A549 (cell line): ENCODE results near the gene HLA-DMB. TPM values are rescaled to one million over a fixed set of nuclear protein-coding genes. Genes with fewer than 3 reads are reported as not detected.
A peak's percentile ranks its signal among the peaks of the same experiment; 100 is the strongest.

Experiments
- ATAC-seq, 2 experiments: fragments of 200-7000 bp in 1 of 2; fragments of >200 bp in 1 of 2; cut with Nextera tagmentation in 1 of 2; cut with Tn5 transposase in 1 of 2; 3 replicates each; pipeline versions ENCODE4 v1.8.0 to v1.9.1; 2018 to 2020; ENCODE audit warnings: mild to moderate bottlenecking in 1 of 2, moderate library complexity in 1 of 2
- CTCF ChIA-PET: fragments of 300-600 bp; sonication (Branson Sonifier 250); formaldehyde crosslinking; extraction: SDS; loops from one replicate; lab custom pipeline; 2021; ENCODE audit warnings: antibody characterized with exemption, inconsistent platforms; lab: Yijun Ruan, JAX
- POLR2A ChIA-PET: fragments of 350-600 bp; formaldehyde crosslinking; extraction: SDS; loops from one replicate; lab custom pipeline; 2021; ENCODE audit warnings: antibody characterized with exemption, inconsistent platforms; lab: Yijun Ruan, JAX
- DNase-seq, 2 experiments: peaks; one replicate each; pipeline versions ENCODE4 v3.0.0 to v3.0.0-alpha.2; 2011 to 2016; ENCODE audit warnings: low read depth in 1 of 2, low spot score in 1 of 2
- FAIRE-seq: peaks from 2 replicates; lab custom pipeline; 2011; peaks lifted over from hg19 to GRCh38; lab: Jason Lieb, UNC
- H3K27ac ChIP-seq, 2 experiments: fragments of >200 bp; sonication (Bioruptor Twin); formaldehyde crosslinking; 3 replicates each; pipeline ENCODE4 v1.5.1; 2016 to 2017
- H3K4me1 ChIP-seq: fragments of >200 bp; sonication (Bioruptor Twin); formaldehyde crosslinking; 3 replicates; pipeline ENCODE4 v1.6.1; 2016
- H3K4me2 ChIP-seq: fragments of >200 bp; sonication (Bioruptor Twin); formaldehyde crosslinking; 3 replicates; pipeline ENCODE4 v1.6.1; 2016
- H3K4me3 ChIP-seq: fragments of >200 bp; sonication (Bioruptor Twin); formaldehyde crosslinking; 3 replicates; pipeline ENCODE4 v1.5.1; 2016
- H3K9me3 ChIP-seq: fragments of >200 bp; sonication (Bioruptor Twin); formaldehyde crosslinking; 3 replicates; pipeline ENCODE4 v1.6.1; 2016
- CEBPB ChIP-seq, 2 experiments: fragments of >200 bp in 1 of 2; sonication (Bioruptor Twin) in 1 of 2; formaldehyde crosslinking in 1 of 2; IDR thresholded peaks; 2 replicates each; pipeline ENCODE4 v1.6.1; 2012 to 2016
- CTCF ChIP-seq: fragments of >200 bp; sonication (Bioruptor Twin); formaldehyde crosslinking; IDR thresholded peaks from 3 replicates; pipeline ENCODE4 v1.5.1; 2016
- EHF ChIP-seq: fragments of 250-450 bp; sonication (Bioruptor Pico); IDR thresholded peaks from 2 replicates; pipeline ENCODE4 v1.5.0; 2020; ENCODE audit warnings: mild to moderate bottlenecking
- ELK1 ChIP-seq: fragments of 150-350 bp; IDR thresholded peaks from 2 replicates; pipeline ENCODE4 v1.6.1; 2014; ENCODE audit warnings: low read depth, mild to moderate bottlenecking, low read length
- EP300 ChIP-seq, 2 experiments: fragments of >200 bp; sonication (Bioruptor Twin); formaldehyde crosslinking; IDR thresholded peaks; 2 replicates in 1 of 2; 3 replicates in 1 of 2; pipeline ENCODE4 v1.6.1; 2016 to 2017
- ESRRA ChIP-seq: fragments of 150-350 bp; IDR thresholded peaks from 2 replicates; pipeline ENCODE4 v1.6.1; 2014; ENCODE audit warnings: mild to moderate bottlenecking, low read length, borderline replicate concordance
- FOXS1 ChIP-seq: fragments of 250-450 bp; sonication (Bioruptor Pico); IDR thresholded peaks from 2 replicates; pipeline ENCODE4 v1.5.0; 2020; ENCODE audit warnings: mild to moderate bottlenecking, moderate library complexity
- HES2 ChIP-seq: fragments of >200 bp; sonication (Bioruptor Twin); formaldehyde crosslinking; IDR thresholded peaks from 2 replicates; pipeline ENCODE4 v1.6.1; 2016
- HOXB13 ChIP-seq: fragments of 250-450 bp; sonication (Bioruptor Pico); IDR thresholded peaks from 2 replicates; pipeline ENCODE4 v1.5.0; 2020; ENCODE audit warnings: low read depth, mild to moderate bottlenecking, moderate library complexity
- MAX ChIP-seq: IDR thresholded peaks from 2 replicates; pipeline ENCODE4 v1.6.1; 2012
- MYC ChIP-seq: IDR thresholded peaks from 2 replicates; pipeline ENCODE4 v1.6.1; 2012; ENCODE audit warnings: mild to moderate bottlenecking, inconsistent platforms, low read length, improper control_type of control experiment, borderline replicate concordance
- NR3C1 ChIP-seq: fragments of >200 bp; sonication (Bioruptor Twin); formaldehyde crosslinking; IDR thresholded peaks from 3 replicates; pipeline ENCODE4 v1.6.1; 2017
- POLR2AphosphoS2 ChIP-seq: conservative IDR thresholded peaks from 2 replicates; pipeline ENCODE4 v1.6.1; 2012; ENCODE audit warnings: low read length, improper control_type of control experiment, inconsistent platforms
- RAD21 ChIP-seq, 2 experiments: fragments of >200 bp in 1 of 2; sonication (Bioruptor Twin) in 1 of 2; formaldehyde crosslinking in 1 of 2; IDR thresholded peaks in 1 of 2; conservative IDR thresholded peaks in 1 of 2; 2 replicates in 1 of 2; 3 replicates in 1 of 2; pipeline ENCODE4 v1.6.1; 2012 to 2018; ENCODE audit warnings: inconsistent platforms in 1 of 2
- RCOR1 ChIP-seq: fragments of 150-350 bp; IDR thresholded peaks from 2 replicates; pipeline ENCODE4 v1.6.1; 2014; ENCODE audit warnings: antibody characterized with exemption, low read length, low read depth
- ZC3H11A ChIP-seq: fragments of 450-650 bp; IDR thresholded peaks from 2 replicates; pipeline ENCODE4 v1.6.1; 2014; ENCODE audit warnings: antibody characterized with exemption, mild to moderate bottlenecking
- WGBS: methylation state at CpG from one replicate; pipeline ENCODE4 v1.1.6; 2017; ENCODE audit errors: missing lambda C conversion rate; 5-methylcytosine and 5-hydroxymethylcytosine counted together
- polyA plus RNA-seq, 4 experiments: library from polyadenylated mRNA; depleted of rRNA in 3 of 4; stranded (reverse); fragments of >200 nt; fragmentation: RNase III in 1 of 4; extraction: RNeasy Plus Mini Kit Qiagen cat#74134 plus additional on column Dnase treatment in 1 of 4; gene quantifications; 2 replicates in 3 of 4; 3 replicates in 1 of 4; pipeline ENCODE4 v1.2.3, GENCODE V29; 2011 to 2017
- TF ChIP-seq, protein P1 (sequence below): fragments of 450-650 bp; IDR thresholded peaks from 2 replicates; pipeline ENCODE4 v1.6.1; 2014; ENCODE audit warnings: antibody characterized with exemption
- TF ChIP-seq, protein P2 (sequence below): IDR thresholded peaks from 2 replicates; pipeline ENCODE4 v1.6.1; 2012

The HLA-DMB gene
- polyA plus RNA-seq, 2 of the 4 experiments (the other 2 are of a cell fraction) = 3.7 to 14.3 TPM

GRCh38 chr6:32941214-32941768, 463 bp upstream of the HLA-DMB start:
- CTCF ChIA-PET = interaction anchor here (0.5 to 4.2 kb wide), 8 partner anchors 8 to 103 kb away, joined by 3 to 29 read pairs (median 4); partner anchors contain the start of genes HLA-DMA and TAP2
- TF ChIP-seq RAD21 (conservative IDR thresholded peaks at IDR 0.05 in 1 of 2, IDR thresholded peaks at IDR 0.05 in 1 of 2) (no peak), EP300 (IDR thresholded peaks at IDR 0.05) (no peak), ZC3H11A (no peak), FOXS1 (no peak), NR3C1 (no peak), EHF (no peak), HOXB13 (CRISPR knock-in tag) (no peak), POLR2AphosphoS2 (no peak), MYC (no peak), ESRRA (no peak), RCOR1 (no peak), HES2 (no peak), ELK1 (no peak), CEBPB (IDR thresholded peaks at IDR 0.05) (no peak), MAX (no peak), CTCF (no peak)
- TF ChIP-seq, protein P1, sequence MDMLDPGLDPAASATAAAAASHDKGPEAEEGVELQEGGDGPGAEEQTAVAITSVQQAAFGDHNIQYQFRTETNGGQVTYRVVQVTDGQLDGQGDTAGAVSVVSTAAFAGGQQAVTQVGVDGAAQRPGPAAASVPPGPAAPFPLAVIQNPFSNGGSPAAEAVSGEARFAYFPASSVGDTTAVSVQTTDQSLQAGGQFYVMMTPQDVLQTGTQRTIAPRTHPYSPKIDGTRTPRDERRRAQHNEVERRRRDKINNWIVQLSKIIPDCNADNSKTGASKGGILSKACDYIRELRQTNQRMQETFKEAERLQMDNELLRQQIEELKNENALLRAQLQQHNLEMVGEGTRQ = no peak
- TF ChIP-seq, protein P2, sequence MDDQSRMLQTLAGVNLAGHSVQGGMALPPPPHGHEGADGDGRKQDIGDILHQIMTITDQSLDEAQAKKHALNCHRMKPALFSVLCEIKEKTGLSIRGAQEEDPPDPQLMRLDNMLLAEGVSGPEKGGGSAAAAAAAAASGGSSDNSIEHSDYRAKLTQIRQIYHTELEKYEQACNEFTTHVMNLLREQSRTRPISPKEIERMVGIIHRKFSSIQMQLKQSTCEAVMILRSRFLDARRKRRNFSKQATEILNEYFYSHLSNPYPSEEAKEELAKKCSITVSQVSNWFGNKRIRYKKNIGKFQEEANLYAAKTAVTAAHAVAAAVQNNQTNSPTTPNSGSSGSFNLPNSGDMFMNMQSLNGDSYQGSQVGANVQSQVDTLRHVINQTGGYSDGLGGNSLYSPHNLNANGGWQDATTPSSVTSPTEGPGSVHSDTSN = no peak
- FAIRE-seq = no peak
- POLR2A ChIA-PET = interaction anchor here (0.8 to 1.3 kb wide), 4 partner anchors 27 to 88 kb away, joined by 3 to 5 read pairs (median 4); partner anchors contain the start of genes BRD2, PSMB9 and TAP1
- Histone ChIP-seq H3K4me3 (no peak overlapping the region), H3K4me2 (peak overlapping the region; percentile 68), H3K9me3 (peaks cover 3% of the 10 kb centered on the region; the same call in 1 of the 3 replicates), H3K27ac (no peak overlapping the region), H3K4me1 (no peaks in the 10 kb centered on the region)
- DNase-seq = no peak
- 70% methylated on average over 7 of the region's 7 CpGs for WGBS
- ATAC-seq = peak; percentile 27 to 37; a peak in 3 of 6 replicates

DNA sequence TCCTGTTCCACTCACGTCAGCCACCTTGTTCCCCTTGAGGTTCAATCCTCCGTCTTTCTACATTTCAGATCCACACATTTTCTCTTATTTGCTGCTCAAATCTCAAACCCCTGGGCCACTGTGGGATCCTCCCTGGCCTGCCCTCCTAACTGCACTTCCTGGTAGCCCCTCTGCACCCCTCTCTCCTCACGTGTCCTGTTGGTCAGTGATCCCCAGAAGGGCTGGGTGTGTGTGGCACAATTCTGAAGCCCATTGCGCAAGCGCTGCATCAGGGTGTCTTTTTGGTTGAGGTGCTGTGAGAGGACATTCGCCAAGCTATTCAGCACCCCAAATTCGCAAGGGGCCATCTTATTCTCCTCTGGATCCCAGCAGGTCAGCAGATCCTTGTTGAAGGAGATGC, 2.3 kb downstream of the HLA-DMB start:
- no peak overlapping the region for H3K4me2 ChIP-seq
- FAIRE-seq (no peak), ATAC-seq (no peak), DNase-seq (no peak)
- H3K9me3 ChIP-seq = no peaks in the 10 kb centered on the region
- ChIA-PET CTCF (interaction anchor here (10.0 kb wide), 1 partner anchor 48 kb away, joined by 124 read pairs; no protein-coding TSS in a partner anchor), POLR2A (no interaction called here)
- 86% methylated on average over 7 of the region's 7 CpGs for WGBS
- TF ChIP-seq FOXS1 = no peak
- H3K4me3 ChIP-seq = no peak overlapping the region
- H3K27ac ChIP-seq = no peak overlapping the region
- no peaks in the 10 kb centered on the region for H3K4me1 ChIP-seq
